Measurements from ENCODE around the gene GNAS-AS1.
A peak's percentile ranks its signal among the peaks of the same experiment; 100 is the strongest.

Gene GNAS-AS1

DNA sequence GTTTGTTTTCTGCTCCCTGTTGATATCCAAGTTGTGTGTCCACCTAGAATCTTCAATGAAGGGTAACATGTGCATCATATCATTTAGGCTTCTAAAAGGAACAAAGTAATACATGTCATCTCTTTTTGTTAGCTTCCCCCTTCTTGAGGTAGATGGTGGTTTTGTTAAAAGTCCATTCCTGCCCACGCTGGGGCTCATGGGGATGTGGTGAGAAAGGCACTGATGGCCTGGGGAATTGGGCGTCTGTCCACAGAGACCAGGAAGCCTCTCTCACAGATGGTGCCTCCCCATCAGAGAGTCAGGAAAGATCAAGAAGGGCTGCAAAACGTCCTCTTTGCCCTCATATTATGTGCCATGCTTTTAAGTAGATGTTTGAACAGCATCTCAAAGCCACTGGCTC lies 34.3 kb upstream of the GNAS-AS1 start:
- DNase-seq = no peak

- no peak for DNase-seq
Observed at GRCh38 chr20:58883241-58883691, 32.6 kb upstream of the GNAS-AS1 start.

- no peak for DNase-seq
Observed at GRCh38 chr20:58882704-58883089, 32.0 kb upstream of the GNAS-AS1 start.

- no peak for DNase-seq
Observed at GRCh38 chr20:58880994-58881752, 30.5 kb upstream of the GNAS-AS1 start.

DNA sequence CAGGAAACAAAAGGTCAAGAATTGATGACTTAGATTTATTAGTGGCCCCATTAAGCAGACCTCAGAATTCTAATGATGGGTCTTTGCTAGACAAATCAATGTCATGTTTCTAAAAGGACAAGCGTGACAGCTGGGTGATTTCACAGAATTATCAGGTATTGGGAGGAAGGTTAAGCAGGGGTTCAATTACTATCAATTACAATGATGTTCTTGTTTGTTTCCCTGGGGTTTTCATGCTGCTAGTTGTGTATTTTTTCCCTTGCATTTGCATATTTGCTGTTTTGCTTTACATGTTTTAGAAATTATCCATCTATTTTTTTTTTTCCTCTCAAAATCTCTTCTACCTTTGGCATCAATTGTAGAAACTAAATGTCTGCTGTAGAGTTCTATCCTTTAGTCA lies 29.7 kb upstream of the GNAS-AS1 start:
- no peak for DNase-seq

GRCh38 chr20:58878399-58878798 lies 27.7 kb upstream of the GNAS-AS1 start:
- no peak for DNase-seq

DNA sequence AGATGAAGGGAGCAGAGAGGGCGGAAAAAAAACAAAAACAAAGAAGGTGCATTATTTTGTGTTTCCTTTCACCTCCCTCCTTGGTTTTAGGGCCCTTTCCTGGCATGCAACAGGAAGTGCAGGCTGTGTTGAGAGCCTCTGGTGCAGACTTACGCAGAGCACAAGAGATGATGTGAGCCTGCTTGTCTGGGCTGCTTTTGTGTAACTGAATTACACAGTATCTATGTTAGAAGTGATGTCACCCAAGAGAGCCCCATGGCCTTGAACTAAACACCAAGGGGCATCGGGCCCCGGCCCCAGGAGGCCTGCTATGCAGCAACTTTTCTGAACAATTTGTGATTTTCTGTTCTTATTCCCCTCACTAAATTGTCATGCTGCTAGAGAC lies 27.3 kb upstream of the GNAS-AS1 start:
- no peak for DNase-seq

- DNase-seq = no peak
Observed at GRCh38 chr20:58877050-58877975, 26.6 kb upstream of the GNAS-AS1 start.

- DNase-seq = no peak
Observed at GRCh38 chr20:58876437-58876836, 25.7 kb upstream of the GNAS-AS1 start.

GRCh38 chr20:58875541-58876134 lies 24.9 kb upstream of the GNAS-AS1 start:
- DNase-seq = no peak

- no peak for DNase-seq
Observed at GRCh38 chr20:58875111-58875510, 24.4 kb upstream of the GNAS-AS1 start.

DNA sequence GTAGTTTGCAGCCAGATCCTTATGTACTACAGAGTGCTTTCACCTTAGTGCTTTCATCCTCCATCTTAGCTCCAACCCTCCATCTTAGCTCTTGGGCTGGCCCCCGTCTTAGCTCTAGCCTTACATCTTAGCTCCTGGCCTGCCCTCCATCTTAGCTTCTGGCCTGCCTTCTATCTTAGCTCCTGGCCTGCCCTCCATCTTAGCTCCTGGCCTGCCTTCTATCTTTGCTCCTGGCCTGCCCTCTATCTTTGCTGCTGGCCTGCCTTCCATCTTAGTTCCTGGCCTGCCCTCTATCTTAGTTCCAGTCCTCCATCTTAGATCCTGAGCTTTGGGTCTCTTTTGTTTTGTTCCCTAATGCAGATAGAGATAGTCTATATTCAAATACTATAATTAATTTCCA lies 23.8 kb upstream of the GNAS-AS1 start:
- DNase-seq = no peak

- DNase-seq = no peak
Observed at GRCh38 chr20:58871533-58872102, 20.9 kb upstream of the GNAS-AS1 start.

GRCh38 chr20:58870293-58871014 lies 19.8 kb upstream of the GNAS-AS1 start:
- peak; percentile 56 to 64 for DNase-seq

GRCh38 chr20:58869662-58870227 lies 19.0 kb upstream of the GNAS-AS1 start:
- DNase-seq = no peak

- no peak for DNase-seq
Observed at GRCh38 chr20:58868795-58869194, 18.1 kb upstream of the GNAS-AS1 start.

GRCh38 chr20:58867211-58867610 lies 16.5 kb upstream of the GNAS-AS1 start:
- DNase-seq = no peak

DNA sequence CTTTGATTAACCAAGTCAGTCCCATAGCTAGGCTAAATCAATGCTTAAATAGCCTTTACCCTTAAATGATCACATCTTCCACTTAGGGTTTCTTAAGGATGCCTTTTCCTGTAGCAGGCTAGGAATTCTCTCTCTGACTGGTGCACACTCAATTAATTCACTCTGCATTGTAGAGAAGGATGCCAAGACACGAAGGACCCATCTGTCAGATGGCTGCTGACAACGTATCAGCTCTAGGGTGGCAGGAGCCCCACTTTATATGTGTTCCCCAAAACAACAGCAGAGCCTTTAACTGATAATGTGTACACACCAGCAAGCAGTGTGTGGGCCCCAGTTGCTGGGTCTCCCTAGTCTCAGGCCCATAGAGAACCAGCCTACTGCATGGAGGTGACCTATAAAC lies 15.1 kb upstream of the GNAS-AS1 start:
- no peak for DNase-seq

- peak in 1 of 2 experiments; percentile 14 for DNase-seq
Observed at GRCh38 chr20:58864346-58864745, 13.6 kb upstream of the GNAS-AS1 start.

DNA sequence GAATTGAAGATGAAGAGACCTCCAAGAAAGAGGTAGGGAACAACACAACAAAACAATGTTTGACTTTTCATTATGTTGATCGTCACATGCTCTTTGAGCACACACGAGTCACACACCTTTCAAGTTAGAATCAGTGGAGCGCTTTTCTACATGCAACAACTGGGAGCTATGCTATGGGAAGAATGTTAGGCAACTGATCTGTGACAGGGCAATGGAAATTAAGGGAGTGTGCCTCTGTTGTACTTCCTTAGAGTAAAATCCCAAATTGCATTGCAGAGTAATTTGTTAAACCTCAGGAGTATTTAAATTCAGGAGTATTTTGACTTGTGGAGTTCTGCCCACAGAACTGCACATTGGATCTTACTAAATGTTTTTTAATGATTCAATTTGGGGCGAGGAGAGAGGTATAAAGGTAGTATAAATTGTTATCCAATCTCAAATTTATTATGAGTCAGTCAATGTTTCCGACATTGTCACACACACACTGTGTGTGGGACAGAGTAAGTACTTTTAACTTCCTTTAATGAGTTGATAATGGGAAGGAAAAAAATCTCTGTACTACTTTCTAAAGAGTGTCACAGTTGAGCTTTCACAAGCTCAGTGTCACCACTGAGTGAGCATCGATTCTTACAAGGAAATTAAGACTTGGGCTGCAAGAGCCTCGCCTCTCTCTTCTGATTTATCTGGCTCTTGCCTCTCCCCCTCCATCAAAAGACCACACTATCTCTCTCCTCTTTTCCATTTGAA lies 12.5 kb upstream of the GNAS-AS1 start:
- no peak for DNase-seq
